GM19025 (cell line): ENCODE data around the gene MLLT1.

Source experiments
- ATAC-seq: cut with Tn5 transposase; IDR thresholded peaks from one replicate; pipeline ENCODE4 v1.9.1; 2021; ENCODE audit warnings: mild to moderate bottlenecking, low read depth, moderate library complexity; ENCODE audit not compliant: unreplicated experiment

The MLLT1 gene

DNA sequence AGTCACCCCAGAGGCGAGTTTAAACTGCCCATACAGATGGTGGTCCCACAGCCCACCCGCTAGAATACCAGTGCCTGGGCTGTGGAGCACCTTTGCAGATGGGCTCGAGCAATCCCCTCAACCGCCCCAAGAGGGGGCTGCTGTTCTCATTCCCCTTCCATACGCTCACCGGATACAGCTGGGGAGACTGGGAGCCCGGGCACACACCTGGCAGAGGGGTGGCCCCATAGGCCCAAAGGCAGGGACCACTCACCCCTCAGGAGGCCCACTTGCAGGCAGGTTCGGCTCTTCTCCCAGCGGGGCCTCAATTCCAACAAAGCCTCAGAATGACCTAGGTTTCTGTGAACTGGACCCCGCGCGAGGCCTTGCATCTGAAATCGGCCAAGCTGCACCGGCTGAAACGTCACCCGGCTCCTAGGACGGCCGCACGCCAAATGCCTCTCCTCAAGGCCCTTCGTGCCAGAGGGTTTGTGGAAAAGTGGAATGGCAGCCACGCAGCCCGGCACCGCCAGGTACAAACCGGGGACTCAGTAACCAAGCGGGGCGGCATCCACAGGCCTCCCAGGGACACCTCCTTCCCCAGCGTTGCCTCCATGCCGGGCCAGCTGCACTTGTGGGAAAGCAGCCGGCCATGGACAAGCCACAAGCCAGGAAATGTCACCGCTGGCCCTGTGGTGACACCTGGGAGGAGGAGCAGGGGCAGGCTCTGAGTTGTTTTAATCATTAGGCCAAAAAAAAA lies 18.7 kb downstream of the MLLT1 start:
- ATAC-seq = no peak

GRCh38 chr19:6260376-6260775 lies 19.4 kb downstream of the MLLT1 start:
- no peak for ATAC-seq

DNA sequence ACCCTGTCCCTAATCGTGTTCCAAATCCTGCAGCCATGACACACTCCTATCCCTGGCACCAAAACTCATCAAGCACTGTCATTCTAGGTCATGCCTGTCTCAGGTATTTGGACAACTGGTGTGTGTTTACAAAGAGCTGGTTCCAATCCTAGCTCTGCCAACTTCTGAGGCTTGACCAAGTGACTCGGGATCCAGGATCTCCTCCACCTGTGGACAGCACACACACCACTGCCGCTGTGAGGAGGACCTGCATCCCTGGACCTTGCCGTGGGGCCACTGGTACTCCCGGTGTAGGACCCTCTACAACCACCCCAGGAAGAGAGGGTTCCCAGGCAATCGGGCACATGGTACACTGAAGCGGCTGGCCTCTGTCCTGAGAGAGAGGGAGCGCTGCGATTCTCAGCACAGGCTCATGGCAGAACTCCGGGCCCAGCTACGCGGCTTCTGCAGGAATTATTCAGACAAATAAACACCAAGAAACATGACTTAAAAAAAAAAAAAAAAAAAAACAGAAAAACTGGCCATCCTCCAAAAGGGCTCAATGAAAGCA lies 20.4 kb downstream of the MLLT1 start:
- no peak for ATAC-seq

- no peak for ATAC-seq
These were observed 20.9 kb downstream of the MLLT1 start for GRCh38 chr19:6258812-6259311.

GRCh38 chr19:6253954-6254733 lies 25.6 kb downstream of the MLLT1 start:
- no peak for ATAC-seq

- ATAC-seq = no peak
These were observed 27.7 kb downstream of the MLLT1 start for GRCh38 chr19:6252066-6252465.

DNA sequence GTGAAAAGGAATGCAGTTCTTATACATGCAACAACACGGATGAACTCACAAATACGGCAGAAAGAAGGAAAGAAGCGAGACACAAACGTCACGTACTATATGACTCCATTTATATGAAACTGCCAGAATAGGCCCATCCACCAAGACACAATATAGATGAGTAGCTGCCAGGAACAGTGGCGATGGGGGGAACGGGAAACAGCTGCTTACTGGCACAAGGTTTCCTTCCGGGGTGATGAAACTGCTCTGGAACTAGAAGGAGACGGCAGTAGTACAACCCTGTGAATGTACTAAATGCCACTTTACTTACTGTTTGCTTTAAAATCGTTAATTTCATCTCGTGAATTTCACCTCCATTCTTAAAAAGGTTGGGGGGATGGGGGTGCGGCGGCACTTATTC lies 28.9 kb downstream of the MLLT1 start:
- ATAC-seq = no peak

- ATAC-seq = no peak
These were observed 29.7 kb downstream of the MLLT1 start for GRCh38 chr19:6250024-6250615.

GRCh38 chr19:6249296-6249695 lies 30.5 kb downstream of the MLLT1 start:
- ATAC-seq = no peak

- no peak for ATAC-seq
These were observed 30.9 kb downstream of the MLLT1 start for GRCh38 chr19:6248844-6249243.

GRCh38 chr19:6248341-6248740 lies 31.4 kb downstream of the MLLT1 start:
- ATAC-seq = no peak

- no peak for ATAC-seq
These were observed 32.8 kb downstream of the MLLT1 start for GRCh38 chr19:6247007-6247288.

- ATAC-seq = no peak
These were observed 33.4 kb downstream of the MLLT1 start for GRCh38 chr19:6246174-6247006.

GRCh38 chr19:6242677-6243076 lies 37.1 kb downstream of the MLLT1 start:
- ATAC-seq = no peak

GRCh38 chr19:6241680-6242377 lies 37.9 kb downstream of the MLLT1 start:
- no peak for ATAC-seq

DNA sequence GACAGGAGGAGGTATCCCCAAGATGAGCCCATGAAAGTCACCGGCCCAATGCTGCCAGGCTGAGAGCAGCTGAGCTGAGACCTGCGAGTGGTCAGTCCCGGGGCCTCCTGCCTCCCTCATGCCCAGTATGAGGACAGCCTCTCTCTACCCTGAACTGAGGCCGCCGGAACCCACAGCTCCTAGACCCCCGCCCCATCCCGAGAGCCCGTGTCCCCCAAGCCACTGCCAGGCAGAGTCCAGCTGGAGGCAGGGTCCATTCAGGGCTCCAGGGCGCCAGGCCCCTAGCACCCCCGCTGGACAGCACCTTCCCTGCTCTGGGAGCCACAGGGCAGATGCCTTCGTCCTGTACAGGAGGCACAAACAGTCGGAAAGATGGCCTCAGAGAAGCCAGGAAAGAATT lies 38.7 kb downstream of the MLLT1 start:
- ATAC-seq = no peak

GRCh38 chr19:6239871-6240676 lies 39.7 kb downstream of the MLLT1 start:
- no peak for ATAC-seq

GRCh38 chr19:6239401-6239844 lies 40.4 kb downstream of the MLLT1 start:
- ATAC-seq = no peak
